ENCODE data around the gene HOXC5.

The HOXC5 gene

DNA sequence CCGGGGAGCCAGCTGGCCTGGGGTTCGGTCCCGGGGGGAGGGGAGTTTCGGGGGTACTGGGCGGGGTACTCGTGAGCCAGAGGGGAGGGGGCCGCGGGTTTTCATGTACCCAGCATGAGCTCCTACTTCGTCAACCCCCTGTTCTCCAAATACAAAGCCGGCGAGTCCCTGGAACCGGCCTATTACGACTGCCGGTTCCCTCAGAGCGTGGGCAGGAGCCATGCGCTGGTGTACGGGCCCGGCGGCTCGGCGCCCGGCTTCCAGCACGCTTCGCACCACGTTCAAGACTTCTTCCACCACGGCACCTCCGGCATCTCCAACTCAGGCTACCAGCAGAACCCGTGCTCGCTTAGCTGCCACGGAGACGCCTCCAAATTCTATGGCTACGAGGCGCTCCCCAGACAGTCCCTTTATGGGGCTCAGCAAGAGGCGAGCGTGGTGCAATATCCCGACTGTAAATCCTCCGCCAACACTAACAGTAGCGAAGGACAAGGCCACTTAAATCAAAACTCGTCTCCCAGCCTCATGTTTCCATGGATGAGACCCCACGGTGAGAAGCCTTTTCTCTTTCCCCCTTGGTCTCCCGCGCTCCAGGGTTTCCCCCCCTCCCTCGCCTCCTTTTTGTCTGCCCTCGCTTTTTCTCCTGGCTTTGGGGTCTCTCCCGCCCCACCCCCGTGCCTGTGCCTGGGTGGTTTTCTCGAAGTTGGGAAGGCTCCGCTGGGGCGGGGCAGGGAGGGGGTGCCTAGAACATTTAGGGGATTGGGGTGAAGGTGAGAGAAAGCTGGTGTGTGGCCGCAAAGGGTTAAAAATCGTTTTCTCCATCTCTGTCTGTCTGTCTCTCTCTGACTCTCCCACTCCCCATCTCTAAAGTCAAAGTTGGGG, 23.4 kb upstream of the HOXC5 start:
- no peak for DNase-seq

GRCh38 chr12:54010053-54010971, 22.5 kb upstream of the HOXC5 start:
- no peak for DNase-seq

- DNase-seq = no peak
These were observed 21.7 kb upstream of the HOXC5 start for GRCh38 chr12:54010972-54011664.

- DNase-seq = no peak
These were observed 21.0 kb upstream of the HOXC5 start for GRCh38 chr12:54011665-54012532.

- DNase-seq = no peak
These were observed 20.0 kb upstream of the HOXC5 start for GRCh38 chr12:54012631-54013409.

DNA sequence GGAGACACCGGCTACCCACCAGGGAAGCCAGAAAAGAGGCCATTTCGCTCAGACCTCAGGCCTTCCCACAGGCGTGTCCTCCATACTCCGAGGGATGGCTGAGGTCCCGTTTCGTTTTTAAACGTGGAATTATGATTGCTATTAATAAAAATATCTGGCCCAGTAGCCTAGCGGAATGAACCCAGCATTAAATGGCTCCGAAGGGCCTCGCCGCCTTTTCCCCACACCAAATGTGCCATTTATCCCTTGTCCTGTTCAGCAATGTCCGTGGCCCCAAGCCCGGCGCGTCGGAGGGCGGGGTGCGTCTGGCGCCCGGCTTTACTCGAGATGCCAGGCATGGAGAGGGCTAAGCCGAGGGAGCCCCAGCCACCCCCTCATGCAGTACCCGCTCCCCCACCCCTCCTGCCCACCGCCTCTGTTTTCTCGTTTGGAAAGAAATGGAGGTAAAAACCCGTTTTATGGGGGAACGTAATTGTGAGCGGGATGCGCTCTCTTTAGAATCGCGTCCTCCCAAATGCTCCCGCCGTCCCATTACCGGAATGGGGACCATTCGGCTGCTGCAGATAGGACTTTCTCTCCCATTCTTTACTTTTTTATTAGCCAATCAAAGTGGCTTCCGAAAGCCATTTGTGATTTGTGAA, 18.4 kb upstream of the HOXC5 start:
- DNase-seq = no peak

DNA sequence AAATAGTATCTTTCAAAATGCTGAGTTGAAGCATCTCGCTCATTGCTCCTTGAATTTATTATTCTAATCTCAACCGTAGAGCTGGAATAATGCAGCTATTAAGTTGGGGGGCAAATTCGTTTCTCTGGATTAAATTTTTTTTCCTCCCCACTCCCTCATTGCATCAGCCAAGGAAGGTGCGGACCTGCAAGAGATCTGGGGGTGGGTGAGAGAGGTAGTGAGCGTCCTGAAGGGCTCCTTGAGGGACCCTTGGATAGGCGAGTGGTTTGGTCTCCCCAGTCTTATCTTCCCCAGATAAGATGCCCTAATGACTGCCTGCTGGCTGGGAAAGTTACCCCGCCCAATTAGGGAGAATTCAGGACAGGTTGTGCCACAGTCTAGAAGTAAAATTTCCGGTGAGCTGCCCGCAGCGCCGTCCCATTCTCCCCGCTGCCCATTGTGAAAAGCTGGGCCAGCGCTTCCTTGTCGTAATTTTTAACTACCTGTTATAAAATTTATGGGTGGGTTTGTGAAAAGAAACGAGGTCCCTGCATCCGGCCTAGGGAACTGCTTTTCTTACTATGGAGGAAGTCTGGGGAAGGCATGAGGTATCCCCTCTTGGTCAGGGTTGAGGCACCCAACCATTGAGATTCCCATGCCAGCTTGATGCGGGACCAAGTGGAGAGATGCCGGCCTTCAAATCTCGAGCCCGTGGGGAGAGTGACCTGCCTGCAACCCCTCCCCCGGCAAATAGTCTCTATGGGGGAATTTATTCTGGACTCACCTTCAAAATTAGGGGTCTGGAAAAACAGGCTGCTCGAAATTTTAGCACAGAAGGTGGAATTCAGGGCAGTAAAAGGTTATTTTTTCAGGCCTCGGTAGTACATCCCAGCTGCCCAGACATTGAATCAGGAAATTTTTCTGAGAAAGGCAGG, 17.6 kb upstream of the HOXC5 start:
- no peak for DNase-seq

DNA sequence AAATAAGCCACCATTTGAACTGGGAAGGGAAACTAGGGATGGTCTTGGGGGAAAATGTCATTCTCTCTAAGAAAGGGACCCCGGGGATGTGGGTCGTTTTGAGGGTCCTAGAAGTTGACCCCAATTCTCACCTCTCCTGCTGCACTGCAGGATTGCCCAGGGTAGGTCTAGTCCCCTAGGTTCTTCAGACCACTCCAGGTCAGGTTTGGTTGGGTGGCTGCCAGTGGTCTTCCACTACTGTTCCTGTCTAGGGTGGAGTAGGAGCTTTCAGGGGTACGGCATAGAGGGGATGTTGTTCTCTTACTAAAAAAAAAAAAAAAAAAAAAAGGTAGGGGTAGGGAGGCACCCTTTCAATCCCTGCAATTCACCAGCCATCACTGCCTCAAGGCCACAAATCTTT, 16.8 kb upstream of the HOXC5 start:
- no peak for DNase-seq

GRCh38 chr12:54016478-54016964, 16.3 kb upstream of the HOXC5 start:
- DNase-seq = no peak

DNA sequence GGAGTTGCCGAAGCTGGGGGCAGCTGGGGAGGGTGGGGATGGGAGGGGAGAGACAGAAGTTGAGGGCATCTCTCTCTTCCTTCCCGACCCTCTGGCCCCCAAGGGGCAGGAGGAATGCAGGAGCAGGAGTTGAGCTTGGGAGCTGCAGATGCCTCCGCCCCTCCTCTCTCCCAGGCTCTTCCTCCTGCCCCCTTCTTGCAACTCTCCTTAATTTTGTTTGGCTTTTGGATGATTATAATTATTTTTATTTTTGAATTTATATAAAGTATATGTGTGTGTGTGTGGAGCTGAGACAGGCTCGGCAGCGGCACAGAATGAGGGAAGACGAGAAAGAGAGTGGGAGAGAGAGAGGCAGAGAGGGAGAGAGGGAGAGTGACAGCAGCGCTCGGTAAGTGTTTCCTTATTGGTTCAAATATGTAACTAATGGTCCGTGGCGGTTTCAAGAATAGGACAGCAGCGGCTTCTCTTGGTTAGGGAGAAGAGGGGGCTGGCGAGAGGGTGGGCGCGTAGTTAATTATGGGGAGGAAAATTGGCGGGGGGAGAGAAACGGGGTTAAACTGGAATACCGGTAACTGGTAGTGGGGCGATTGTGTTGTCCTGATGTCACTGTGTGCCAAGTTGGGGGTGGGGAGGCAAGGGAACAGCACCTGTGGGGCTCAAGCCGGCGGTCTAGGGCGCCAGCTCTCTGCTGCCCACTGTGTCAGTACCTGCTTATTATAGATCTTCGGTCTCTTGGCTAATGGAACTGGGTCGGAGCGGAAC, 15.6 kb upstream of the HOXC5 start:
- DNase-seq = no peak

- no peak for DNase-seq
These were observed 14.9 kb upstream of the HOXC5 start for GRCh38 chr12:54017878-54018467.

GRCh38 chr12:54018468-54018984, 14.3 kb upstream of the HOXC5 start:
- no peak for DNase-seq

DNA sequence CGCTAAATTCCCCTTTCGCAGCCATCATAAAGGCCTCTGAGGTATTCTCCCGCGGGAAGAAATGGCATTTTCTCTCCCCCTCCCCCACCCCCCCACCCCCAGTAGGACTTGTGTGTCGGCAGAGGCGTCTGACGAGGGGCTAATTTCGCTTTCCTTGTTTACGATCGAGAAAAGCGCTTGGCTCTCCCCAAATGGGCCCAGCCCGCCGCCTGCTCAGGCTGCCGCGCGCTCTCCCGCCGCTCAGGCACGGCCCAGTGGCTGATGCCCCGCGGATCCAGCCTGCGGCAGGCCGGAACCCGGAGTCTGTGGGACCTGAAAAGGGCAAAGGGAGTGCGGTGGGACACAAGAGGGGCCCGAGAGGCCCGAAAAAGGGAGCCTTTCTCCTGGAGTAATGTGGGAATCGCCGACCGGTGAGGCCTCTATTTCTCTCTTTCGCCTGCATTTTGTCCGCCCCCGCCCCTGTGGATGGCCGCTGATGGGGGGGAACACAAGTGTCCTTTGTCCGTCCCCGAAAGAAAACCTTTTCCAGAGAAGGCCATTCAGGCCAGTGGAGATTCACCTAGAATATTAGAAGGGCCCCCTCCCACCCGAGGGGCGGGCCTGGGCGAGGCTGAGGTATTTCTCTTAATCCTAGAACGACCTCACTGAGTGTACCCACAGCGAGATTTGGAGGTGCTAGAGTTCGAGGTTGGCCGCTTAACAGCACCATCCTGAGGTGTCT, 13.6 kb upstream of the HOXC5 start:
- no peak for DNase-seq

DNA sequence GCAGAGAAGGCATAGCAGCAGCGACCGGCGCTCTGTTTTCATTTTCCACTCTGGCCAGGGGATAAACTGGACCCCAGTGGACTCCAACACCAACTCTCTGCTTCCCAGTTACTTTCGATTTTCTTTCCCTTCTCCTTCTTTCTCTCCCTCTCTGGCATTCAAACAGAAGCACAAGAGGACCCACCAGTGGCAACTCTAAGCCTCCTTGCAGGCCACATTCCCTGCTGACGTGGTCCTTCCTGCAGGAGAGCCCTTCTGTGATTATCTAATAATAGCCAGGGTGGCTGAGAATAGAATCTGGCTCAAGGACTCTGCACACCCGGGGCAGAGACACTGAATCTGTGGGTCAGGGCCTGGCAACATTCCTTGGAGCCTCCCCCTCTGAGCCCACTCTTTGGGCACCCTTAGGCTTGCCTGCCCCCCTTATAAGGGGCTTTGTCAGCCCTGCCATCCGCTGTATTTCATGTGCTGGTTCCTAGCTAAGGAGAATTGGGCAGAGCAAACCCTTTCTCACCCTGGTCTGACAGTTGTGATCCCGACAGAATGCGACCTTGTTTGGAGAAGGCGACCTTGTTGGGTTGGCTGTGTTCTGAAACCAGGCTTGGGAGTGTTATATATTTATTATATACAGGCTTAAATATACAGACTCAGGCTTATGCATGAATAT, 12.8 kb upstream of the HOXC5 start:
- DNase-seq = no peak

DNA sequence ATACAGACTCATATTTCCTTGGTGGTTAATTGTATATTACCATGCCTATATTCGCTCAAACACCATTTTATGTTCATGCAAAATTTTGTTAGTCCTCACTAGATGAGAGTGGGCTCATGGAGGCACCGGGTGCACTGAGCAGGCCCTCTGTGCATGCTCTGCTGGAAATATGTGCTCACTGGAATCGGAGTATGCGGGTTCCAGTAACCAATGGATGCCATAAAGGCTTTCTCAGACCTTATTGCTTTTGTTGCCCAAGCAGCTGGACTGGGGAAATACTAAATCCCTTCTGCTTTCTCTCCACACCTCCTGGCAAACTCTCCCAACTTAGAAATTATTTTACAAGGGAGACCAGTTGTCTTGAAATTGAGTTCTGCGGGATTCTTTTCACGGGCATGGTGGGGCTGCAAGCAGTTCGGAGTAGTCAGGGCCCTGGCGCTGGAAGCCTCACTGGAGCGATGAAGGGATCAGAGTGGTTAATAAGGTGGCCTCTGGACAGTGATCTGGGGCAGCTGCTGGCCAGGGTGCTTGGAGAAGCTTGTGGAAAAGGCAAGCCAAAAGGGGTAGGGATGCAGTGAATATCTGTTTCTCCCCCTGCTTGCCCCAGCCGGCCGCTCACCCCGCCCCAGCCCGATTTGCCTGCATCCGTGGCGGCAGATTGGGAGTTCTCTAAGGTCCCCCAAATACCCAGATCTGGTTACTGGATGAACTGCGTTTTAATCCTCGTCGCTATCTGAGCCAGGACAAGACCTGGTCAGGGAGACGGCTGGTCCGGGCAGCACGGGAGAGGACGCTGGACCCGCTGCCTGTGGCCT, 12.1 kb upstream of the HOXC5 start:
- no peak for DNase-seq
